Skin epidermis (tissue), 12 donors: ENCODE data around the gene TFEB.

Experiments
- H3K27ac ChIP-seq, 21 experiments: fragments of 200-600 bp; sonication (generic) in 11 of 21; one replicate each; pipeline ENCODE4 v1.5.0; 2020; ENCODE audit warnings: mild to moderate bottlenecking in 3 of 21, inconsistent platforms in 2 of 21, moderate library complexity in 2 of 21
- H3K4me3 ChIP-seq, 7 experiments: fragments of 200-600 bp; sonication (generic) in 2 of 7; one replicate each; pipeline ENCODE4 v1.5.0; 2020; ENCODE audit warnings: inconsistent platforms in 2 of 7, mild to moderate bottlenecking in 2 of 7, moderate library complexity in 1 of 7

Gene TFEB

GRCh38 chr6:41683523-41684310, 51.7 kb downstream of the TFEB start:
- Histone ChIP-seq H3K27ac (peak overlapping the region in 17 of 21 experiments; percentile 15 to 73 (median 55)), H3K4me3 (peak overlapping the region; percentile 11 to 47 (median 29))

DNA sequence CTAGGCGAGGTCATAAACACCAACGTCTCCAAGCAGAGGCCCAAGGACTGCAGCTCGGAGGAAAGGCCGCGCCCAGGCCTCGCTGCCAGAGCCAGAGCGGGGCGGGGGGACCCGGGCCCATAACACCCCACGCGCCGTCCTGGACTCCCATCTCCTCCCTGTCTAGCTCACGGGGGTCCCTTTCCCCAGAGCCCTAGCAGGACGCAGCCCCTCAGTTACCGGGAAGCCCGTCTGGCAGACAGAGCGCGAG, 52.2 kb downstream of the TFEB start:
- H3K27ac ChIP-seq: peak overlapping the region in 17 of 21 experiments; percentile 15 to 73 (median 55)
- peak overlapping the region; percentile 11 to 47 (median 29) for H3K4me3 ChIP-seq

- peak overlapping the region in 17 of 21 experiments; percentile 15 to 73 (median 55) for H3K27ac ChIP-seq
These were observed 52.7 kb downstream of the TFEB start for GRCh38 chr6:41682497-41683272.

DNA sequence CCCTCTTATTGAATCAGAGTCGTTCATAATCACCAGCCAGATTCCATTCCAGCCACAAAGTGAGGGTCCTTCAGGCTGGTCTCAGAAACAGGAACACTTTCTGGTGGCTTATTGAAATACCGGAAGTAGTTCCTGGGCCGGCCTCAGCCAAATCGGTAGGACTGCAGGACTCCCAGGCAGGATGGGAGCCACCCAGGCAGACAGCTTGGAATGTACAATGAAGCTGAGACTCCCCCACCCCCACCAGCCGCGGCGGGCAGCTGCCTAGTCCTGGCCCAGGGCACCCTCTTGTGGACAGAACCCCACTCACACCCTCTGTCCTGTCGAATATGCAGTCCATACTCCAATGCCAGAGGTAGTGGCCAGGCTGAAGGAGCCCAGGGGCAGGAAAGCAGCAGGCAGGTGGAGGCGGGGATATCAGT, 53.3 kb downstream of the TFEB start:
- H3K27ac ChIP-seq: no peak overlapping the region
- H3K4me3 ChIP-seq: no peak overlapping the region

More at GRCh38 chr6:41682497-41683272, 52.7 kb downstream of the TFEB start:
- H3K4me3 ChIP-seq: peak overlapping the region; percentile 11 to 47 (median 29)

DNA sequence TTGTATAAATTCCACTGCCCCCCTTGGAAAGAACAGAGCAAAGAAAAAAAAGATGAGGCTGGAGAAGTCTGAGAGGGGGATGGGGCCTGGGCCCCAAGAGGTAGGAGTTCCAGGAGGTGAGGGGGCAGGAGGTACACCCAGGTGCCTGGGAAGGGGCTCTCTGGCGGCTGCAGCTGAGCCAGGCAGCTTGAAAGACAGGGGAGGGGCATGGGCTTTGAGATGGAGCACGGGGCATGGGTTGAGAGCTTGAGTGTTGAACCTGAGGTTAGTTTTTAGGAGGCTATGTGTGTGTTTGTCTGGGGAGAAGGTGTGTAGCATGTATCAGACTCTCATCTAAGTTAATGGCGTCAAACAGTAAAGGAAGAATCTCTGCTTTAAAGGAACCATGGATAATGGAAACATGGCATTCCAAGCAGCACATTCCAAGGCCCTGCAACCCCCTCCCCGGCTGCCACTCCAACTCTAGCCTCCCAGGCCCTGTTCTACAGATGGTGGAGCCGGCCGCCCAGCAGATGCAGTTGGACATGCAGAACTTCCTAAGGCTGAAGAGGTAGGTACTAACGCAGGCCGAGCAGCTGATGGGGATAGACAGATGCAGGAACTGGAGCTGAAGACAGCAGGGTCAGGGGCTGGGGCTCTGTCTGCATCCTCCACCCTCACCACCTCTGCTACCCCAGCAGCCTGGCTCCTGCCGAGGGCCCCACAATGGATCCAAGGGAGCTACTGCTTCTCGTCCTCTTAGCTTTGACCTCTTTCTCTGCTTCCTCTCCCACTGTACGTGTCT, 55.0 kb downstream of the TFEB start:
- H3K27ac ChIP-seq: no peak overlapping the region
- no peak overlapping the region for H3K4me3 ChIP-seq

- Histone ChIP-seq H3K4me3 (no peak overlapping the region), H3K27ac (no peak overlapping the region)
These were observed 55.7 kb downstream of the TFEB start for GRCh38 chr6:41679696-41680095.

DNA sequence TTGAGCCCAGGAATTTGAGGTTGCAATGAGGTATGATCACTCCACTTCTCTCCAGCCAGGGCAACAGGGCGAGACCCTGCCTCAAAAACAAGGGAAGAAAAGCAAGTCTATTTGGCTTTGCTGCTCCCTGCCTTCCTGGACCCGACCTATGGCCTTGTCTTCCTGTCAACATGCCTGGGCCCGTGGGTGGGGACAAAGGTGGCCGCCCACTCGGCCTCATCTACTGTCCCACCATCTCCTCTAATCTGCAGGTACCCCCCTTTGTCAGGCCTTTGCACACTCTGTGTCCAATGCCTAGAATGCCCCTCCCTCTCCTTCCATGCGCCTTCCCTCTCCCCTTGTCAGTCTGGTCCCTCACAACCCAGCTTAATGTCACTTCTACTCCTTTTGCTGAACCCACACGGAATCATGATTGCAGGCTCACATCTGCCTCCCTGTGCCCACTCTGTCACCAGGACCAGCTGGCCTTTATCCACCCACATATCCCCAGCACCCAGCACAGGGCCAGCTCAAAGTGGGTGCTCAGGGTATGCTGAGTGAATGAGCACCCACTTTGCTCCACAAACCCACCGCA, 56.8 kb downstream of the TFEB start:
- no peak overlapping the region for H3K4me3 ChIP-seq

DNA sequence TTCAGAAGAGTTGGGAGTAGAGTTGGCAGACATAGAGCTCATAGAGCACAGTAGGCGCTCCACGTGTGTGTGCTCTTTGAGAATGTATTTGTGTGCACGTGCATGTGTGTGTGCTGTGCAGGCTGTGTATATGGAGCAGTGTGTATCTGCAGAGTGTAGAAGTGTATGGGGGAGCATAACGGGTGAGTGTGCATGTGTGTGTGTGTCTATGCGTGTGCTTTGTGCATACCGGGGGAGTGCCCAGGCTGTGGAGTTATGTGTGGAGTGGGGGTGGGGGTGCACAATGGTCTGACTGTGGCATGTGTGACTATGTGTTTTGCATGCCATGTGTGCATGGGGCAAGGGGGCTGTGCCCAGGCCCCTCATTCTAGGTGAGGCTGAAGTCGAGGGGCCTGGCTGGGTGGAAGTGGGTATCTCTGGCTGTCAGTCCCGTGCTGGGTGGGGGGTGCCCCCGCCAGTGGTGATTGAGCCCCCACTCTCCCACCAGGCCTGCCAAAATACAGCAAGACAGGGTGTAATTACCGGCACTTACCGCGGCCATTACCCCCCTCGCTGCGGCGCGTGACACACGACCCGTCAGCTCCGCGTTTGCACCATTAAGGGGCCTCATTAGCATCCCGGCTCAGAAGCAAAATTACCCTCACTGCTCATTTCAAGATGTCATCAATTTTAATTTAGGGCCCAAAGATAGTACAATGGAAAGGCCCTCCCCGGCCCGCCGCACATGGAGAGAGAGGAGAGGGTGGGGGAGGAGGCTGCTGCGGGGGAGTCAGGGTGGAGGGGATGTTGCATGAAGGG, 58.1 kb downstream of the TFEB start:
- Histone ChIP-seq H3K27ac (no peak overlapping the region), H3K4me3 (no peak overlapping the region)

More for the DNA sequence above, 56.8 kb downstream of the TFEB start:
- H3K27ac ChIP-seq: no peak overlapping the region

DNA sequence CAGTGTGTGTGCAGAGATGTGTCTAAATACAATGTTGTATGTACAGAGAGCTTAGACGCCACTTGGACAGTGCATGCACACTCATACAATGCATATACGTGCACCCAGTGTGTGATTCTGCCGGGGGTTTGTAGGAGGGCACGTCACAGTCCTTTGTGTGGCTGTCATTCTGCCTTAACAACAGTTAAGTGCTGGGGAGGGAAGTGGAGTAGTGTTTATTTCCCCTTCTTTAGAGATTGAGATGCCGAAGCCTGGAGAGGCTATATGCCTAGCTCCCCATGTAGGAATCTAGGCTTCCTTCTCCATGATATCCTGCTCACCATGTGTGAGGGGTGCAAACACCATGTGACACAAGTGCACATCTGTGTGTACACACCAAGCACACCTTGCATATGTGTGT, 59.0 kb downstream of the TFEB start:
- H3K4me3 ChIP-seq: no peak overlapping the region
- H3K27ac ChIP-seq: no peak overlapping the region

GRCh38 chr6:41675992-41676391, 59.4 kb downstream of the TFEB start:
- no peak overlapping the region for H3K4me3 ChIP-seq
- H3K27ac ChIP-seq: no peak overlapping the region

- H3K4me3 ChIP-seq: no peak overlapping the region
- no peak overlapping the region for H3K27ac ChIP-seq
These were observed 60.1 kb downstream of the TFEB start for GRCh38 chr6:41675176-41675775.

GRCh38 chr6:41674231-41675000, 61.0 kb downstream of the TFEB start:
- no peak overlapping the region for H3K27ac ChIP-seq
- no peak overlapping the region for H3K4me3 ChIP-seq

DNA sequence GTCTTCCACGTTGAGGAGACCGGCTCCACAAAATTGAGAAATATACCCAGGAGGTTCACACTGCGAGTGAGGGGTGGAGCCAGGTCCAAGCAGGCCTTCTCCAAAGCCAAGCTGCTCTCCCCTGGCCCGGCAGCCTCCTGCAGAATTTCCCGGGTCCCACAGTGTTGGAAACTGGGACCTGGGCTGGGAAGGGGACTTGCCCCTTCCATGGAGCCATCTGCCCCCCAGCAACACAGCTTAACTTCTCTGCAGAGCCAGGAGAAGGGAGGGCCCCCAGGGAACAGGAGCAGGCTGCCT, 61.8 kb downstream of the TFEB start:
- H3K27ac ChIP-seq: no peak overlapping the region

GRCh38 chr6:41672816-41673703, 62.3 kb downstream of the TFEB start:
- Histone ChIP-seq H3K27ac (no peak overlapping the region), H3K4me3 (no peak overlapping the region)

More for the DNA sequence above, 61.8 kb downstream of the TFEB start:
- H3K4me3 ChIP-seq: no peak overlapping the region

- H3K27ac ChIP-seq: no peak overlapping the region
- no peak overlapping the region for H3K4me3 ChIP-seq
These were observed 63.4 kb downstream of the TFEB start for GRCh38 chr6:41672016-41672415.

DNA sequence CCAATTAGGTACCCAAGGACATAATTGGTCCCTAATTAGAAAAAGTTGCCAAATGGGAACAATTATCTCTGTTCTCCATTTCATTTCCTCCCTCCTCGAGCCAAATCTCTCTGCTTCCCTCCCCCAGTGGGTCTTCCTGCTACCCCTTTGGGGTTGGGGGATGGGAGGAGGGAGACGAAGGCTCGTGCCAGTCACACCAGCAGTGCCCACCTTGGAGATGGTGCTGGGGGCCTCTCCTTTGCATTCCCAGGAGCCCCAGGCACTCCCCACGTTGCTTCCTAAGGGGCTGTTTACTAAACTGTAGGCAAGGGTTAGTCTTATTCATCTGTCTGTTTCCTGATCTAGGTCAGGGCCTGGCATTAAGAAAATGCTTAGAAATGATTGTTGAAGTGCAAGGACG, 64.0 kb downstream of the TFEB start:
- no peak overlapping the region for H3K27ac ChIP-seq
- H3K4me3 ChIP-seq: no peak overlapping the region

DNA sequence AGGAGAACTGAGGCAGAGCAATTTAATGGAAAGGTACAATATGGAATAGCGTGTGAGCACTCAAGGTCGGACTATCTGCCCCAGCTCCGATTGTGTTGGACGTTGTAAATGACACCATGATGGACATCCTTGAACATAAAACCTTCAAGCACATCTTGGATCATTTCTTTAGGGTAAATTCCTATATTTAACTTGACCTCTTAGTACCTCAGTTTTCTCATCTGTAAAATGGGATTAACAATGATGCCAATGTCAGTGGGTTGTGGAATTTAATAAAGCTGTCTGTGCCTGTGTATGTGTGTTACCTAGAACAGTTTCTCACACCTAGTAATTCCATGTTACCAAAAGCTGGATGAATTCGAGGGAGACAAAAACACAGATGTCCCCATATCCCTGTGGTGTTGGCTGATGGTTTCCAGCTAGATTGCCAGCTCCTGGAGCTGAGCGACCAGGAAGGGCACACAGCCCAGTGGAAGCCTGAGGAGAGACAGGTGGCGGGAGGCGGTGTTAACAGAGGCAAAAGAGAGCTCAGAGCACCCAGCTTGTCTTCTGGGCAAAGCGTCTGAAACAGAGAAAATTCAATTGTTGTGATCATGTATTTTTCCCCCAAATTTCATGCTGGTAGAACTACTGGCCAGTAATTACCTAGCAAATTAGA, 64.6 kb downstream of the TFEB start:
- no peak overlapping the region for H3K27ac ChIP-seq
- H3K4me3 ChIP-seq: no peak overlapping the region
